KBM-7 (cell line): Measurements from ENCODE around the gene LRP6.

Source experiments
- DNase-seq: peaks from one replicate; pipeline ENCODE4 v3.0.0-alpha.2; 2015
- in situ Hi-C: fragments of 300-500 bp; cut with MboI; formaldehyde crosslinking; loops from 2 replicates; pipeline ENCODE4 v1.14.3; 2020; ENCODE audit warnings: low sequenced_read_pairs, low pct_unique_long_range_greater_than_20kb, mixed read lengths

Gene LRP6

GRCh38 chr12:12194206-12194605 is 72.6 kb downstream of the LRP6 start:
- in situ Hi-C loops: no loop called here
- no peak for DNase-seq

- in situ Hi-C loops: no loop called here
Observed at GRCh38 chr12:12191008-12191407, 75.8 kb downstream of the LRP6 start.

GRCh38 chr12:12190087-12190809 is 76.6 kb downstream of the LRP6 start:
- in situ Hi-C loops: no loop called here
- no peak for DNase-seq

More at GRCh38 chr12:12191008-12191407, 75.8 kb downstream of the LRP6 start:
- no peak for DNase-seq

GRCh38 chr12:12185414-12185813 is 81.4 kb downstream of the LRP6 start:
- in situ Hi-C loops: no loop called here
- no peak for DNase-seq

- no peak for DNase-seq
- in situ Hi-C loops: no loop called here
Observed at GRCh38 chr12:12182703-12183365, 84.0 kb downstream of the LRP6 start.

- in situ Hi-C loops: no loop called here
- no peak for DNase-seq
Observed at GRCh38 chr12:12181511-12181910, 85.3 kb downstream of the LRP6 start.

- in situ Hi-C loops: no loop called here
- no peak for DNase-seq
Observed at GRCh38 chr12:12180575-12180974, 86.3 kb downstream of the LRP6 start.

- in situ Hi-C loops: no loop called here
Observed at GRCh38 chr12:12180136-12180535, 86.7 kb downstream of the LRP6 start.

GRCh38 chr12:12178559-12178958 is 88.3 kb downstream of the LRP6 start:
- no peak for DNase-seq
- in situ Hi-C loops: no loop called here

More at GRCh38 chr12:12180136-12180535, 86.7 kb downstream of the LRP6 start:
- DNase-seq: no peak

- peak; percentile 38 for DNase-seq
- in situ Hi-C loops: no loop called here
Observed at GRCh38 chr12:12176402-12176801, 90.4 kb downstream of the LRP6 start.

- peak; percentile 69 for DNase-seq
- in situ Hi-C loops: no loop called here
Observed at GRCh38 chr12:12171991-12172511, 94.8 kb downstream of the LRP6 start.

- DNase-seq: no peak
- in situ Hi-C loops: no loop called here
Observed at GRCh38 chr12:12167847-12168246, 99.0 kb downstream of the LRP6 start.

GRCh38 chr12:12166751-12167150 is 100.1 kb downstream of the LRP6 start:
- DNase-seq: no peak
- in situ Hi-C loops: no loop called here

- in situ Hi-C loops: no loop called here
- no peak for DNase-seq
Observed at GRCh38 chr12:12159988-12160387, 106.9 kb downstream of the LRP6 start.

- in situ Hi-C loops: no loop called here
- DNase-seq: no peak
Observed at GRCh38 chr12:12158858-12159257, 108.0 kb downstream of the LRP6 start.

- in situ Hi-C loops: no loop called here
- no peak for DNase-seq
Observed at GRCh38 chr12:12157424-12157823, 109.4 kb downstream of the LRP6 start.

GRCh38 chr12:12156828-12157227 is 110.0 kb downstream of the LRP6 start:
- DNase-seq: no peak
- in situ Hi-C loops: no loop called here

GRCh38 chr12:12156116-12156515 is 110.7 kb downstream of the LRP6 start:
- no peak for DNase-seq
- in situ Hi-C loops: no loop called here

- in situ Hi-C loops: no loop called here
- DNase-seq: no peak
Observed at GRCh38 chr12:12153596-12153995, 113.2 kb downstream of the LRP6 start.

GRCh38 chr12:12147111-12147510 is 119.7 kb downstream of the LRP6 start:
- DNase-seq: no peak
- in situ Hi-C loops: no loop called here
